ENCODE data around the gene EMILIN1. TPM values are rescaled to one million over a fixed set of nuclear protein-coding genes. Genes with fewer than 3 reads are reported as not detected.

Gene EMILIN1
- total and polyA plus RNA-seq, 2 donors (not counting 3 experiments of a cell fraction or from before 2014, with no cell fraction given): 11.7 to 16.6 TPM

- TF ChIP-seq JUN (IDR thresholded peaks at IDR 0.05; ENCODE audit: borderline replicate concordance, insufficient read depth, insufficient read length, low read depth) (no peak), POLR2A (IDR thresholded peaks at IDR 0.05; ENCODE audit: low read depth, low read length) (peak; percentile 96), POLR2AphosphoS5 (IDR thresholded peaks at IDR 0.05; ENCODE audit: insufficient read depth, low read depth, low read length) (peak; percentile 79), CTCF (IDR thresholded peaks at IDR 0.05; ENCODE audit: extremely low read depth in 1 of 2, insufficient read depth in 1 of 2, low read depth in 1 of 2, low read length in 2 of 2) (peak; percentile 18 to 52), EZH2 (IDR thresholded peaks at IDR 0.05; ENCODE audit: borderline replicate concordance, low read depth, low read length, severe bottlenecking) (no peak), GATA2 (IDR thresholded peaks at IDR 0.05; ENCODE audit: insufficient read depth, insufficient read length, low read depth, low read length) (peak; percentile 57), MYC (IDR thresholded peaks at IDR 0.05; ENCODE audit: low read depth, low read length) (peak; percentile 39)
- Histone ChIP-seq H3K27me3 (ENCODE audit: control insufficient read depth in 2 of 2, insufficient read depth in 2 of 2, low read length in 2 of 2) (no peaks in the 10 kb centered on the region), H3K4me3 (replicated peaks in 1 of 3; ENCODE audit: insufficient read depth in 1 of 3, low read depth in 1 of 3, low read length in 3 of 3) (peak overlapping the region; percentile 66 to 76 (median 73)), H3K9me1 (replicated peaks; ENCODE audit: control insufficient read depth, extremely low read depth, insufficient read depth, low read length) (no peaks in the 10 kb centered on the region), H3K9me3 (replicated peaks; ENCODE audit: control insufficient read depth, insufficient read depth, low read length) (no peaks in the 10 kb centered on the region), H3K79me2 (ENCODE audit: control insufficient read depth, insufficient read depth, low read length) (no peaks in the 10 kb centered on the region), H3K27ac (ENCODE audit: insufficient read depth, low read depth, low read length) (peak overlapping the region; percentile 60), H2AFZ (ENCODE audit: low read depth, low read length) (peak overlapping the region; percentile 86), H3K36me3 (ENCODE audit: control insufficient read depth in 2 of 2, extremely low read depth in 1 of 2, insufficient read depth in 2 of 2, low read length in 2 of 2) (peaks cover 3 to 16% of the 10 kb centered on the region in 2 experiments), H3K4me2 (ENCODE audit: insufficient read depth, low read length) (peak overlapping the region; percentile 82), H3K4me1 (ENCODE audit: control insufficient read depth, extremely low read depth, insufficient read depth, low read length) (peaks cover 12% of the 10 kb centered on the region), H4K20me1 (replicated peaks; ENCODE audit: control insufficient read depth, extremely low read depth, insufficient read depth, low read length) (no peaks in the 10 kb centered on the region), H3K9ac (replicated peaks; ENCODE audit: extremely low read depth, insufficient read depth, low read length) (peak overlapping the region; percentile 31)
- intact Hi-C loops (cut with micrococcal nuclease): loop anchor here (1.0 kb wide), 3 partner anchors 18 to 36 kb away; partner anchors contain the start of genes KHK and TMEM214
- CTCF ChIA-PET: interaction anchor here (0.7 to 5.9 kb wide), 17 partner anchors 9 to 253 kb away, joined by 3 to 39 read pairs (median 6); partner anchors contain the start of genes KHK, OST4, PREB and TMEM214
- BruUV-seq (replicated peaks): no TSS peak
- dilution Hi-C loops (cut with MboI; ENCODE audit: extremely low pct_ligation_motif_present, low sequenced_read_pairs): no loop called here
- peak; percentile 98 for DNase-seq (ENCODE audit: low read depth, low spot score)
- POLR2A ChIA-PET: interaction anchor here (0.8 to 2.2 kb wide), 4 partner anchors 21 to 84 kb away, joined by 3 to 7 read pairs (median 4); partner anchors contain the start of genes KHK, OST4 and PREB
- no peak for FAIRE-seq
Measured at GRCh38 chr2:27050281-27050995, 28.0 kb upstream of the EMILIN1 start.

All from endothelial cell of umbilical vein (primary cell).